ENCODE measurements around the gene PBRM1.
"Not testable (repeated sequence)": the region's sequence is repeated elsewhere in the genome, so short reads cannot be mapped to it uniquely, and the experiment has no call there.

The PBRM1 gene

GRCh38 chr3:52685709-52686691, at the start of gene PBRM1, which contains the start of gene GNL3:
Gene PBRM1, minus strand, starts transcription at chr3:52685913.
Gene GNL3, plus strand, starts transcription at chr3:52686032. Its CDS starts 61 bp downstream, at chr3:52686093.
- peak; percentile 95 for DNase-seq

- no peak for DNase-seq
Observed at GRCh38 chr3:52733256-52733891, 47.7 kb upstream of the PBRM1 start.

- DNase-seq = no peak
Observed at GRCh38 chr3:52731590-52731989, 45.9 kb upstream of the PBRM1 start.

- DNase-seq = no peak
Observed at GRCh38 chr3:52730681-52731080, 45.0 kb upstream of the PBRM1 start.

GRCh38 chr3:52728753-52729152, 43.0 kb upstream of the PBRM1 start:
- DNase-seq = not testable (repeated sequence)

GRCh38 chr3:52724511-52724910, 38.8 kb upstream of the PBRM1 start:
- no peak for DNase-seq

- no peak for DNase-seq
Observed at GRCh38 chr3:52723935-52724334, 38.2 kb upstream of the PBRM1 start.

- no peak for DNase-seq
Observed at GRCh38 chr3:52722491-52722890, 36.8 kb upstream of the PBRM1 start.

- no peak for DNase-seq
Observed at GRCh38 chr3:52721730-52722008, 36.0 kb upstream of the PBRM1 start.

- no peak for DNase-seq
Observed at GRCh38 chr3:52721002-52721729, 35.5 kb upstream of the PBRM1 start.

GRCh38 chr3:52719618-52720017, 33.9 kb upstream of the PBRM1 start:
- DNase-seq = no peak

GRCh38 chr3:52715714-52716305, 30.1 kb upstream of the PBRM1 start:
- no peak for DNase-seq

- no peak for DNase-seq
Observed at GRCh38 chr3:52714335-52715302, 28.9 kb upstream of the PBRM1 start.

GRCh38 chr3:52712291-52713212, 26.8 kb upstream of the PBRM1 start:
- no peak for DNase-seq

- no peak for DNase-seq
Observed at GRCh38 chr3:52710512-52710911, 24.8 kb upstream of the PBRM1 start.

- no peak for DNase-seq
Observed at GRCh38 chr3:52707585-52707984, 21.9 kb upstream of the PBRM1 start.

- DNase-seq = peak; percentile 84
Observed at GRCh38 chr3:52705688-52706686, 20.3 kb upstream of the PBRM1 start, which contains the start of the genes GLT8D1 and SPCS1. Gene GLT8D1, minus strand, starts transcription at chr3:52705791. Its CDS starts 5,331 bp downstream, at chr3:52700460. Gene SPCS1, plus strand, starts transcription at chr3:52706106. Its CDS starts 141 bp downstream, at chr3:52706247.

- DNase-seq = no peak
Observed at GRCh38 chr3:52705438-52705687, 19.6 kb upstream of the PBRM1 start.
